GM20000 (cell line): ENCODE measurements around the gene SH3TC2.
A peak's percentile ranks its signal among the peaks of the same experiment; 100 is the strongest.

ENCODE experiments used
- DNase-seq: peaks from one replicate; pipeline ENCODE4 v3.0.0; 2012; ENCODE audit warnings: low spot score
- CTCF ChIP-seq: IDR thresholded peaks from 2 replicates; pipeline ENCODE4 v1.5.1; 2012; ENCODE audit warnings: mild to moderate bottlenecking, control low read depth; ENCODE audit errors: extremely low read depth, missing control alignments

Gene SH3TC2

GRCh38 chr5:149002761-149003689 lies 59.8 kb downstream of the SH3TC2 start:
- DNase-seq, result no peak

GRCh38 chr5:149002053-149002452 lies 60.8 kb downstream of the SH3TC2 start:
- DNase-seq, result no peak
- no peak for TF ChIP-seq CTCF

More at GRCh38 chr5:149002761-149003689, 59.8 kb downstream of the SH3TC2 start:
- TF ChIP-seq CTCF, result no peak

- no peak for DNase-seq
- TF ChIP-seq CTCF, result no peak
Observed at GRCh38 chr5:149001162-149001561, 61.7 kb downstream of the SH3TC2 start.

GRCh38 chr5:148999741-149000140 lies 63.1 kb downstream of the SH3TC2 start:
- DNase-seq, result no peak
- TF ChIP-seq CTCF, result no peak

- peak; percentile 34 for DNase-seq
- peak; percentile 32 for TF ChIP-seq CTCF
Observed at GRCh38 chr5:148998174-148998797, 64.6 kb downstream of the SH3TC2 start.

GRCh38 chr5:148996270-148996669 lies 66.6 kb downstream of the SH3TC2 start:
- no peak for TF ChIP-seq CTCF
- no peak for DNase-seq

- no peak for DNase-seq
- TF ChIP-seq CTCF, result no peak
Observed at GRCh38 chr5:148995791-148996190, 67.1 kb downstream of the SH3TC2 start.
